Transverse colon (tissue), 4 donors: ENCODE results near the gene MEIS2. TPM values are rescaled to one million over a fixed set of nuclear protein-coding genes. Genes with fewer than 3 reads are reported as not detected.

Experiments used
- DNase-seq: peaks from one replicate; pipeline ENCODE4 v3.0.0-alpha.2; 2019
- H3K27ac ChIP-seq, 4 donors: fragments of 200-600 bp; sonication (generic); 2 replicates each; pipeline ENCODE4 v1.5.1; 2016 to 2018; ENCODE audit warnings: inconsistent platforms in 4 of 4
- H3K27me3 ChIP-seq: fragments of 200-600 bp; sonication (generic); 2 replicates; pipeline ENCODE4 v1.5.1; 2017; ENCODE audit warnings: inconsistent platforms
- H3K36me3 ChIP-seq, 4 donors: fragments of 200-600 bp; sonication (generic); 2 replicates each; pipeline ENCODE4 v1.5.1; 2017 to 2019; ENCODE audit warnings: inconsistent platforms in 4 of 4
- H3K4me1 ChIP-seq, 4 donors: fragments of 200-600 bp; sonication (generic); 2 replicates each; pipeline ENCODE4 v1.5.1; 2017 to 2020; ENCODE audit warnings: inconsistent platforms in 4 of 4
- H3K4me3 ChIP-seq, 4 donors: fragments of 200-600 bp; sonication (generic); 1 replicate in 1 of 4; 2 replicates in 3 of 4; pipeline versions ENCODE4 v1.5.1 to v1.6.1; 2017 to 2019; ENCODE audit warnings: inconsistent platforms in 4 of 4
- H3K9me3 ChIP-seq, 2 donors: fragments of 200-600 bp; sonication (generic); 2 replicates each; pipeline ENCODE4 v1.5.1; 2017 to 2019; ENCODE audit warnings: inconsistent platforms in 2 of 2
- EP300 ChIP-seq: sonication (generic); formaldehyde crosslinking; IDR thresholded peaks from one replicate; pipeline ENCODE4 v1.6.1; 2017; ENCODE audit warnings: antibody characterized with exemption, low read depth
- POLR2A ChIP-seq: fragments of 450-650 bp; IDR thresholded peaks from one replicate; pipeline ENCODE4 v1.6.1; 2016; ENCODE audit warnings: antibody characterized with exemption, mild to moderate bottlenecking, moderate library complexity
- POLR2AphosphoS5 ChIP-seq, 3 donors: sonication (generic); formaldehyde crosslinking; IDR thresholded peaks; one replicate each; pipeline ENCODE4 v1.6.1; 2016; ENCODE audit warnings: antibody characterized with exemption in 3 of 3
- WGBS, 2 donors: methylation state at CpG; one replicate each; pipeline ENCODE4 v1.1.5; 2018; ENCODE audit warnings: low coverage in 1 of 2; 5-methylcytosine and 5-hydroxymethylcytosine counted together
- in situ Hi-C, 4 donors: fragments of 200-750 bp; cut with MboI; loops; one replicate each; pipeline versions ENCODE4 v1.15.0 to v1.15.1; 2017; ENCODE audit warnings: low sequenced_read_pairs in 3 of 4, low pct_ligation_motif_present in 1 of 4, low pct_unique_long_range_greater_than_20kb in 1 of 4
- intact Hi-C: fragments of 100-400 bp; cut with DNase I; formaldehyde crosslinking; loops from one replicate; pipeline ENCODE4 v1.15.1; 2023; ENCODE audit warnings: low total_unique reads
- total RNA-seq, 4 donors: library from RNA; depleted of rRNA; stranded (reverse); fragments of >200 nt; gene quantifications; one replicate each; pipeline ENCODE4 v1.1.0, GENCODE V29; 2016
- TF ChIP-seq, protein P1 (sequence below), 5 experiments: fragments of 200-600 bp in 3 of 5; fragments of 450-650 bp in 2 of 5; sonication (generic) in 3 of 5; IDR thresholded peaks; 1 replicate in 2 of 5; 2 replicates in 3 of 5; pipeline ENCODE4 v1.5.1; 2016 to 2017; ENCODE audit warnings: antibody characterized with exemption in 5 of 5, inconsistent platforms in 3 of 5, mild to moderate bottlenecking in 2 of 5, moderate library complexity in 1 of 5

MEIS2 gene
- total RNA-seq, 4 donors from 2014 or later = 16.5 to 43.4 (median 32.7) TPM

DNA sequence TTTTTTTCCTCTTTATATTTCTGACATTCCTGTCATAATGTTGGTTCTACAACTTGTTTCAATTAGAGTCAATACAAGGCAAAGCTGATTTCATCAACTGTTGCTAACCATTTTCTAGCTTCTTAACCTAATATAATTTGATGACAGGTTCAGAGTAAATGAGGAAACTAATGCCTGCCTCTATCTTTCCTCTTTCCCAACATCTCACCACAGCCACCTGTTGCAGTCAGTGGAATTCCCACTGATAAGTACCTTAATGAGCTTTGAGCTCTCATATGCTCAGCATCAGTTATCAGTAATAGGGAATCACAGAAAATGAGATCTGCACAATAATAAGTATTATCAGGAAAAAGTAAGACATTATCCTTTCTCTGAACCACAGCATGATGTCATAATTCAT, 241.9 kb downstream of the MEIS2 start:
- no peak for TF ChIP-seq POLR2AphosphoS5 (IDR thresholded peaks at IDR 0.05)
- TF ChIP-seq, protein P1, sequence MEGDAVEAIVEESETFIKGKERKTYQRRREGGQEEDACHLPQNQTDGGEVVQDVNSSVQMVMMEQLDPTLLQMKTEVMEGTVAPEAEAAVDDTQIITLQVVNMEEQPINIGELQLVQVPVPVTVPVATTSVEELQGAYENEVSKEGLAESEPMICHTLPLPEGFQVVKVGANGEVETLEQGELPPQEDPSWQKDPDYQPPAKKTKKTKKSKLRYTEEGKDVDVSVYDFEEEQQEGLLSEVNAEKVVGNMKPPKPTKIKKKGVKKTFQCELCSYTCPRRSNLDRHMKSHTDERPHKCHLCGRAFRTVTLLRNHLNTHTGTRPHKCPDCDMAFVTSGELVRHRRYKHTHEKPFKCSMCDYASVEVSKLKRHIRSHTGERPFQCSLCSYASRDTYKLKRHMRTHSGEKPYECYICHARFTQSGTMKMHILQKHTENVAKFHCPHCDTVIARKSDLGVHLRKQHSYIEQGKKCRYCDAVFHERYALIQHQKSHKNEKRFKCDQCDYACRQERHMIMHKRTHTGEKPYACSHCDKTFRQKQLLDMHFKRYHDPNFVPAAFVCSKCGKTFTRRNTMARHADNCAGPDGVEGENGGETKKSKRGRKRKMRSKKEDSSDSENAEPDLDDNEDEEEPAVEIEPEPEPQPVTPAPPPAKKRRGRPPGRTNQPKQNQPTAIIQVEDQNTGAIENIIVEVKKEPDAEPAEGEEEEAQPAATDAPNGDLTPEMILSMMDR (IDR thresholded peaks at IDR 0.05) = no peak
- TF ChIP-seq POLR2A = no peak
- TF ChIP-seq EP300 = no peak
- no peaks in the 10 kb centered on the region for H3K9me3 ChIP-seq
- no peak for DNase-seq
- no peak overlapping the region for H3K4me3 ChIP-seq
- intact Hi-C loops = no loop called here
- no peaks in the 10 kb centered on the region for H3K27me3 ChIP-seq
- no peaks in the 10 kb centered on the region for H3K36me3 ChIP-seq
- H3K27ac ChIP-seq = no peak overlapping the region
- in situ Hi-C loops = no loop called here
- no peaks in the 10 kb centered on the region for H3K4me1 ChIP-seq

DNA sequence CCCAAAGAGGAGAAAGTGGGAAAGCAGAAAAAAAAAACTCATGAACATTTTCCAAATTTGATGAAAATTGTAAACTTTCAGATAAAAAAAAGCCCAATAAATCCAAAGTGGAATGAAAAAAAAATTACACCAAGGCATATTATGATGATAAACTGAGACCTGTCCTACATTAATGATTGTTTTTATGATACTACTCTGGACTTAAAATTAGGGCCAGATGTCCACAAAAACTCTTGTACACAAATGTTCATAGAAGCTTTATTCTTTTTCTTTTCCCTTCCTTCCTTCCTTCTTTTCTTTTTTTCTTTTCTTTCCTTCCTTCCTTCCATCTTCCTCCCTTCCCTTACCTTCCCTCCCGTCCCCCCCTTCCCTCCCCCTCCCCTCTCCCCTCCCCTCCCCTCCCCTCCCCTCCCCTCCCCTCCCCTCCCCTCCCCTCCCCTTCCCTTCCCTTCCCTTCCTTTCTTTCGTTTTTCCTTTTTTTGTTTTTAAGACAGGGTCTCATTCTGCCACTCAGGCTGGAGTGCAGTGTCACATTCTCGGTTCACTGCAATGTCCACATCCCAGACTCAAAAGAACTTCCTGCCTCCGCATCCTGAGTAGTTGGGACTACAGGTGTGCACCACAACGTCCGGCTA, 243.9 kb downstream of the MEIS2 start:
- intact Hi-C loops = no loop called here
- Histone ChIP-seq H3K36me3 (no peaks in the 10 kb centered on the region), H3K9me3 (no peaks in the 10 kb centered on the region), H3K4me1 (no peaks in the 10 kb centered on the region), H3K27me3 (no peaks in the 10 kb centered on the region), H3K27ac (no peak overlapping the region), H3K4me3 (no peak overlapping the region)
- WGBS, 2 donors = 73 to 100% methylated on average over 1 to 5 of the region's 6 CpGs
- no peak for TF ChIP-seq POLR2AphosphoS5 (IDR thresholded peaks at IDR 0.05)
- TF ChIP-seq EP300 = no peak
- TF ChIP-seq, protein P1 (IDR thresholded peaks at IDR 0.05) = no peak
- no peak for TF ChIP-seq POLR2A
- in situ Hi-C loops = no loop called here
- DNase-seq = no peak

- H3K4me3 ChIP-seq = no peak overlapping the region
- intact Hi-C loops = no loop called here
- 74 to 89% methylated on average over 2 of the region's 2 CpGs for WGBS, 2 donors
- TF ChIP-seq POLR2AphosphoS5 (IDR thresholded peaks at IDR 0.05) (no peak), POLR2A (no peak), EP300 (no peak)
- TF ChIP-seq, protein P1 (IDR thresholded peaks at IDR 0.05) = no peak
- no peaks in the 10 kb centered on the region for H3K36me3 ChIP-seq
- in situ Hi-C loops = no loop called here
- no peaks in the 10 kb centered on the region for H3K27me3 ChIP-seq
- no peak overlapping the region for H3K27ac ChIP-seq
- H3K4me1 ChIP-seq = no peaks in the 10 kb centered on the region
- DNase-seq = no peak
- H3K9me3 ChIP-seq = no peaks in the 10 kb centered on the region
Measured at GRCh38 chr15:36850864-36851263, 249.5 kb downstream of the MEIS2 start.

- no peak for DNase-seq
- TF ChIP-seq EP300 (no peak), POLR2AphosphoS5 (IDR thresholded peaks at IDR 0.05) (no peak), POLR2A (no peak)
- TF ChIP-seq, protein P1 (IDR thresholded peaks at IDR 0.05) = no peak
- H3K36me3 ChIP-seq = no peaks in the 10 kb centered on the region
- H3K9me3 ChIP-seq = no peaks in the 10 kb centered on the region
- intact Hi-C loops (no loop called here), in situ Hi-C loops (no loop called here)
- H3K4me1 ChIP-seq = no peaks in the 10 kb centered on the region
- H3K27ac ChIP-seq = no peak overlapping the region
- H3K4me3 ChIP-seq = no peak overlapping the region
- H3K27me3 ChIP-seq = no peaks in the 10 kb centered on the region
Measured at GRCh38 chr15:36845270-36845669, 255.1 kb downstream of the MEIS2 start.
